ENCODE data around the gene RDH5. TPM values are rescaled to one million over a fixed set of nuclear protein-coding genes. Genes with fewer than 3 reads are reported as not detected.

RDH5 gene
- total and polyA plus RNA-seq, 2 of the 13 experiments (the other 11 are each of a cell fraction or from before 2014, with no cell fraction given) = 2.6 to 5.7 TPM

DNA sequence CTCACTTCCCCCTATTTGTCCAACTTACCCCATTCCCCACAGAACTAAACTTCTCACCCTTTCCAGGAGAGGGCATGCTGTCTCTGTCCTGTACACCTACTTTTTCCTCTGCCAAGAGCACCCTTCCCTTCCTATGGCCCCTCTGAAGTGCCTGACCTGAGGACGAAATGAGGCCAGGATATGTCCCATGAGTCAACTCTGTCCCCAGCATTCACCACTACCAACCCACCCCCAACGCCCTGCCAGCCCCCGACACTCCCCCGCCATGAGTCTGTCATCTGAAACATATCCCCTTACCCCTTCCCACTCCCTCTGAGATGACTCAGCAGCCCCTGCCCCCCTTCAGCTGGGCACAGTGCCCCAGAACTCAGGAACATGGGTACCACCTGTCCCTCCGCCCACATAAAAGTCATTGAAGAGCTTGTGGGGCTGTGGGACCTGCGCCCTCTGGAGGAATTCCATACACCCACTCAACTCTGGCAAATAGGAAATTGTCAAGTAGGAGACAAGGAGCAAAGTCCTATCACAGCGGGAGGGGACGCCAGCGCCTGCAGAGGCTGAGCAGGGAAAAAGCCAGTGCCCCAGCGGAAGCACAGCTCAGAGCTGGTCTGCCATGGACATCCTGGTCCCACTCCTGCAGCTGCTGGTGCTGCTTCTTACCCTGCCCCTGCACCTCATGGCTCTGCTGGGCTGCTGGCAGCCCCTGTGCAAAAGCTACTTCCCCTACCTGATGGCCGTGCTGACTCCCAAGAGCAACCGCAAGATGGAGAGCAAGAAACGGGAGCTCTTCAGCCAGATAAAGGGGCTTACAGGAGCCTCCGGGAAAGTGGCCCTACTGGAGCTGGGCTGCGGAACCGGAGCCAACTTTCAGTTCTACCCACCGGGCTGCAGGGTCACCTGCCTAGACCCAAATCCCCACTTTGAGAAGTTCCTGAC lies 38.8 kb upstream of the RDH5 start (continued):
- TF ChIP-seq ASH2L (IDR thresholded peaks at IDR 0.05; ENCODE audit: insufficient read length, low read depth, low read length) (peak; percentile 49), ZNF629 (CRISPR knock-in tag; conservative IDR thresholded peaks at IDR 0.05) (0 out of 2 replicates have a peak, but pooled peaks have one; percentile 23), KLF9 (CRISPR knock-in tag; IDR thresholded peaks at IDR 0.05; ENCODE audit: low read depth) (peak; percentile 86; the same call in 1 of the 2 replicates), ZNF7 (CRISPR knock-in tag; IDR thresholded peaks at IDR 0.05) (no peak), ZNF558 (CRISPR knock-in tag; IDR thresholded peaks at IDR 0.05; ENCODE audit: borderline replicate concordance) (0 out of 2 replicates have a peak, but pooled peaks have one; percentile 50), JARID2 (CRISPR knock-in tag; IDR thresholded peaks at IDR 0.05; ENCODE audit: insufficient replicate concordance) (no peak), MED1 (CRISPR knock-in tag; IDR thresholded peaks at IDR 0.05) (peak; percentile 85), STAT5B (CRISPR knock-in tag; IDR thresholded peaks at IDR 0.05) (no peak), ZNF484 (CRISPR knock-in tag; IDR thresholded peaks at IDR 0.05; ENCODE audit: borderline replicate concordance, low read depth) (no peak)
- TF ChIP-seq, protein P1, sequence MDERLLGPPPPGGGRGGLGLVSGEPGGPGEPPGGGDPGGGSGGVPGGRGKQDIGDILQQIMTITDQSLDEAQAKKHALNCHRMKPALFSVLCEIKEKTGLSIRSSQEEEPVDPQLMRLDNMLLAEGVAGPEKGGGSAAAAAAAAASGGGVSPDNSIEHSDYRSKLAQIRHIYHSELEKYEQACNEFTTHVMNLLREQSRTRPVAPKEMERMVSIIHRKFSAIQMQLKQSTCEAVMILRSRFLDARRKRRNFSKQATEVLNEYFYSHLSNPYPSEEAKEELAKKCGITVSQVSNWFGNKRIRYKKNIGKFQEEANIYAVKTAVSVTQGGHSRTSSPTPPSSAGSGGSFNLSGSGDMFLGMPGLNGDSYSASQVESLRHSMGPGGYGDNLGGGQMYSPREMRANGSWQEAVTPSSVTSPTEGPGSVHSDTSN (CRISPR knock-in tag; IDR thresholded peaks at IDR 0.05) = no peak
- TF ChIP-seq, protein P2, sequence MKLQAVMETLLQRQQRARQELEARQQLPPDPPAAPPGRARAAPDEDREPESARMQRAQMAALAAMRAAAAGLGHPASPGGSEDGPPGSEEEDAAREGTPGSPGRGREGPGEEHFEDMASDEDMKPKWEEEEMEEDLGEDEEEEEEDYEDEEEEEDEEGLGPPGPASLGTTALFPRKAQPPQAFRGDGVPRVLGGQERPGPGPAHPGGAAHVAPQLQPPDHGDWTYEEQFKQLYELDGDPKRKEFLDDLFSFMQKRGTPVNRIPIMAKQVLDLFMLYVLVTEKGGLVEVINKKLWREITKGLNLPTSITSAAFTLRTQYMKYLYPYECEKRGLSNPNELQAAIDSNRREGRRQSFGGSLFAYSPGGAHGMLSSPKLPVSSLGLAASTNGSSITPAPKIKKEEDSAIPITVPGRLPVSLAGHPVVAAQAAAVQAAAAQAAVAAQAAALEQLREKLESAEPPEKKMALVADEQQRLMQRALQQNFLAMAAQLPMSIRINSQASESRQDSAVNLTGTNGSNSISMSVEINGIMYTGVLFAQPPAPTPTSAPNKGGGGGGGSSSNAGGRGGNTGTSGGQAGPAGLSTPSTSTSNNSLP (IDR thresholded peaks at IDR 0.05; ENCODE audit: low read depth, low read length) = 0 out of 2 replicates have a peak, but pooled peaks have one; percentile 34
- TF ChIP-seq, protein P3, sequence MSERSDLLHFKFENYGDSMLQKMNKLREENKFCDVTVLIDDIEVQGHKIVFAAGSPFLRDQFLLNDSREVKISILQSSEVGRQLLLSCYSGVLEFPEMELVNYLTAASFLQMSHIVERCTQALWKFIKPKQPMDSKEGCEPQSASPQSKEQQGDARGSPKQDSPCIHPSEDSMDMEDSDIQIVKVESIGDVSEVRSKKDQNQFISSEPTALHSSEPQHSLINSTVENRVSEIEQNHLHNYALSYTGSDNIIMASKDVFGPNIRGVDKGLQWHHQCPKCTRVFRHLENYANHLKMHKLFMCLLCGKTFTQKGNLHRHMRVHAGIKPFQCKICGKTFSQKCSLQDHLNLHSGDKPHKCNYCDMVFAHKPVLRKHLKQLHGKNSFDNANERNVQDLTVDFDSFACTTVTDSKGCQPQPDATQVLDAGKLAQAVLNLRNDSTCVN (CRISPR knock-in tag; IDR thresholded peaks at IDR 0.05; ENCODE audit: borderline replicate concordance) = no peak
- TF ChIP-seq, protein P4, sequence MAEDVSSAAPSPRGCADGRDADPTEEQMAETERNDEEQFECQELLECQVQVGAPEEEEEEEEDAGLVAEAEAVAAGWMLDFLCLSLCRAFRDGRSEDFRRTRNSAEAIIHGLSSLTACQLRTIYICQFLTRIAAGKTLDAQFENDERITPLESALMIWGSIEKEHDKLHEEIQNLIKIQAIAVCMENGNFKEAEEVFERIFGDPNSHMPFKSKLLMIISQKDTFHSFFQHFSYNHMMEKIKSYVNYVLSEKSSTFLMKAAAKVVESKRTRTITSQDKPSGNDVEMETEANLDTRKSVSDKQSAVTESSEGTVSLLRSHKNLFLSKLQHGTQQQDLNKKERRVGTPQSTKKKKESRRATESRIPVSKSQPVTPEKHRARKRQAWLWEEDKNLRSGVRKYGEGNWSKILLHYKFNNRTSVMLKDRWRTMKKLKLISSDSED (CRISPR knock-in tag; IDR thresholded peaks at IDR 0.05) = no peak
- TF ChIP-seq, protein P5, sequence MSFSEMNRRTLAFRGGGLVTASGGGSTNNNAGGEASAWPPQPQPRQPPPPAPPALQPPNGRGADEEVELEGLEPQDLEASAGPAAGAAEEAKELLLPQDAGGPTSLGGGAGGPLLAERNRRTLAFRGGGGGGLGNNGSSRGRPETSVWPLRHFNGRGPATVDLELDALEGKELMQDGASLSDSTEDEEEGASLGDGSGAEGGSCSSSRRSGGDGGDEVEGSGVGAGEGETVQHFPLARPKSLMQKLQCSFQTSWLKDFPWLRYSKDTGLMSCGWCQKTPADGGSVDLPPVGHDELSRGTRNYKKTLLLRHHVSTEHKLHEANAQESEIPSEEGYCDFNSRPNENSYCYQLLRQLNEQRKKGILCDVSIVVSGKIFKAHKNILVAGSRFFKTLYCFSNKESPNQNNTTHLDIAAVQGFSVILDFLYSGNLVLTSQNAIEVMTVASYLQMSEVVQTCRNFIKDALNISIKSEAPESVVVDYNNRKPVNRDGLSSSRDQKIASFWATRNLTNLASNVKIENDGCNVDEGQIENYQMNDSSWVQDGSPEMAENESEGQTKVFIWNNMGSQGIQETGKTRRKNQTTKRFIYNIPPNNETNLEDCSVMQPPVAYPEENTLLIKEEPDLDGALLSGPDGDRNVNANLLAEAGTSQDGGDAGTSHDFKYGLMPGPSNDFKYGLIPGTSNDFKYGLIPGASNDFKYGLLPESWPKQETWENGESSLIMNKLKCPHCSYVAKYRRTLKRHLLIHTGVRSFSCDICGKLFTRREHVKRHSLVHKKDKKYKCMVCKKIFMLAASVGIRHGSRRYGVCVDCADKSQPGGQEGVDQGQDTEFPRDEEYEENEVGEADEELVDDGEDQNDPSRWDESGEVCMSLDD (CRISPR knock-in tag; IDR thresholded peaks at IDR 0.05; ENCODE audit: borderline replicate concordance) = no peak
- TF ChIP-seq, protein P6, sequence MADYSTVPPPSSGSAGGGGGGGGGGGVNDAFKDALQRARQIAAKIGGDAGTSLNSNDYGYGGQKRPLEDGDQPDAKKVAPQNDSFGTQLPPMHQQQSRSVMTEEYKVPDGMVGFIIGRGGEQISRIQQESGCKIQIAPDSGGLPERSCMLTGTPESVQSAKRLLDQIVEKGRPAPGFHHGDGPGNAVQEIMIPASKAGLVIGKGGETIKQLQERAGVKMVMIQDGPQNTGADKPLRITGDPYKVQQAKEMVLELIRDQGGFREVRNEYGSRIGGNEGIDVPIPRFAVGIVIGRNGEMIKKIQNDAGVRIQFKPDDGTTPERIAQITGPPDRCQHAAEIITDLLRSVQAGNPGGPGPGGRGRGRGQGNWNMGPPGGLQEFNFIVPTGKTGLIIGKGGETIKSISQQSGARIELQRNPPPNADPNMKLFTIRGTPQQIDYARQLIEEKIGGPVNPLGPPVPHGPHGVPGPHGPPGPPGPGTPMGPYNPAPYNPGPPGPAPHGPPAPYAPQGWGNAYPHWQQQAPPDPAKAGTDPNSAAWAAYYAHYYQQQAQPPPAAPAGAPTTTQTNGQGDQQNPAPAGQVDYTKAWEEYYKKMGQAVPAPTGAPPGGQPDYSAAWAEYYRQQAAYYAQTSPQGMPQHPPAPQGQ (CRISPR knock-in tag; IDR thresholded peaks at IDR 0.05; ENCODE audit: borderline replicate concordance) = no peak
